ENCODE data around the gene SIGLEC1. TPM values are rescaled to one million over a fixed set of nuclear protein-coding genes. Genes with fewer than 3 reads are reported as not detected.

SIGLEC1 gene
- polyA plus RNA-seq, 12 donors, result 2.9 to 5.6 (median 4.0) TPM; not detected in 1

- no peak for DNase-seq
These were observed 11.1 kb downstream of the SIGLEC1 start for GRCh38 chr20:3701061-3701998.

- no peak for DNase-seq
These were observed 13.4 kb downstream of the SIGLEC1 start for GRCh38 chr20:3699037-3699436.

GRCh38 chr20:3698591-3699001, 13.8 kb downstream of the SIGLEC1 start:
- DNase-seq, result no peak

DNA sequence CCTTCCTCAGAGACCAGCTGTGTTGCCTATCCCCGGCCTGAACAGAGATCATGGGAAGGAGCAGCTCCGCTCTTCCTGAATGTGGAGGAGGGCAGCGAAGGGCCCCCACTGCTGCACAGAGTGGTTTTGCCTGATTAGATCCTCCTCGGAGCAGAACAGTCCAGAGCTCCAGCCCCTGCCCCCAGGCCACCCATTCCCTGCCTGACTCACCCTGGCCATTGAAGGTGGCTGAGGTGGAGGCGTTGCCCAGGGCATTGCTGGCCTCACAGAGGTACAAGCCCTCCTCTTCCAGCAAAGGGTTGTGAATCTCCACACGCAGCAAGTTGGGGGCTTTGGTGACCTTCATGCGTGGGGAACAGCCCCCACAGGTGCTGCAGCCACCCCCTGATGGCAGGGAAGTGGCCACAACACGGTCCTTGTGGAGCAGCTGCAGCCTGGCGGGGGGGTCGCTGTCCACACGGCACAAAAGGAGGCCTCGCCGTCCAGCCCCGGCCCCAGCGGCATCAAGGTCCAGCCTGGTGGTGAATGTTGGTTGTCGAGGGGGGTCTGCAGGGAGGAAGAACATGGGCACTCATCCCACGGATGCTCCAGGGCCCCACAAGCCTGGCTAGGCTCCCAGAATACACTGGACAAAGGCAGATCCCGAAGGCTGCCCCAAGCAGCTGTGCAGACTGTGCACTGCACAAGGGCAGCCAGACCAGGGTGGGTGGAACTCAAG, 14.7 kb downstream of the SIGLEC1 start:
- no peak for DNase-seq

DNA sequence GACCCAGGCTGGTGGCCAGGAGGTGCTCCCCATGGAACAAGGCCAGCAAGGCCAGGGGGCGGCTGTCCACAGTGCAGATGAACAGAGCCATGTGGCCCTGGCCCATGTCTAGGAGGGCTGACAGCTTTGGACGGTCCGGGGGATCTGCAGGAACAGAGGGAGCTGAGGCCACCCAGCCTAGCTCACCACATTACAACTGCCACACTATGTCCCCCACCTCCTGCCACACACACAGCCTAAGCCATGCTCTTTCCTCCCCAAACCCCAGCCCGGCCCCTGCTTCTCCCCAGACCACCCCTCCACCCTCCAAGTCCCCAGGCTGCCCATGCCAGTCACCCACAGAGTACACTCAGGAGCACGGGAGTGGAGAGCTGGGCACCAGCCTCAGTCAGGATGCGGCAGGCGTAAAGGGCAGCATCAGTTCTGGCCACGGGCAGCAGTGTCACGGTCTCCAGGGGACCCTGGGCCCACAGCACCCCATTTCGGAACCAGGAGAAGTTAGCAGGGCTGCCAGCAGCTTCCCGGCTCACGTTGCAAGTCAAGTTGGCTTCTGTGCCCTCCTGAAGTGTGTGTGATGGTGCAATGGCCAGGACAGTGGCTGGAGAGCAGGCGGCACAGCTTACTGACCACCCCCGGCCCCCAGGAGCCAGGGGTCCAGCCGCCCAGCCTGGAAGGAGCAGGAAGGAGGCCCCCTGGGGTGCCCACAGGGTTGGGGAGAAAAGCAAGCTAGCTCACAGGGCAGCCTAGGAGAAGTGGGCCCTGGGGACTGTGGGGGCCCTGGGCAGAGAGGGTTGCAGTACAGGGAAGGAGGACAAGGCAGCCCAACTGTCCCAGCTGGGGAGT, 15.4 kb downstream of the SIGLEC1 start:
- DNase-seq, result no peak

DNA sequence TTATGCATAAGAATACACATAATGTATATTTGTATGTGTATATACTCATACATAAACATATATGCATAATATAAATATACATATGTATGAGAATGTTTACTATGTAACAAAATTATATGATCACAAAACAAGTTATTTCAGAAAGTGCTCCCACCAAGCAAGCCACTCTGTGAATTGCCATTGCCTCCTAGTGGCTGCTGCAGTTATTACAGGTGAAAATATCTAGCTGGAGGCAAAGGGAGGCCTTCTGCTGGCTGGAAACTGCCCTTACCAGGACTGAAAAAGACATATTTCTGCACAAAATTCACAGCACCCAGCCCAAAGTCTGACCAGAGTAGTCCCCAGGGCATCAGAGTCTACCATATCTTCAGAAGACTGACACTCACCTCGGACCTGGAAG, 16.2 kb downstream of the SIGLEC1 start:
- no peak for DNase-seq

GRCh38 chr20:3694864-3695263, 17.5 kb downstream of the SIGLEC1 start:
- DNase-seq, result no peak

GRCh38 chr20:3693376-3693775, 19.0 kb downstream of the SIGLEC1 start:
- DNase-seq, result no peak

GRCh38 chr20:3692706-3693294, 19.6 kb downstream of the SIGLEC1 start:
- no peak for DNase-seq

- DNase-seq, result no peak
These were observed 20.5 kb downstream of the SIGLEC1 start for GRCh38 chr20:3691897-3692296.

DNA sequence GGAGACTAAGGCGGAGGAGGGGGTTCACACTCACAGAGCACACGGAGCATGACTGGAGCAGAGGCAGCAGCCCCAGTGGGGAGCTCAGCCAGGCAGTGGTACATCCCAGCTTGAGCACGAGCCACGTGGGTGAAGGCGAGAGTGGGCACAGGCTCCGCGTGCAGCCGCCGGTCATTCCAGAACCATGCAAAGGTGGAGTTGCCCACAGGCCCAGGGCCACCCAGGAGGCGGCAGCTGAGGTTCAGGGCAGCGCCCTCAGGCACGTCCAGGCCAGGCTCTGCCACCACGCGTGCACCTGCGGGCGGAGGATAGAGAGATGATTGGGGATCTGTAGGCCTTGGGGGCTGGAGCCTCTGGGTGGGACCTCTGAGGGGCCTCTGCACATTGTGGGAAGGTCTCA, 21.1 kb downstream of the SIGLEC1 start:
- DNase-seq, result no peak

DNA sequence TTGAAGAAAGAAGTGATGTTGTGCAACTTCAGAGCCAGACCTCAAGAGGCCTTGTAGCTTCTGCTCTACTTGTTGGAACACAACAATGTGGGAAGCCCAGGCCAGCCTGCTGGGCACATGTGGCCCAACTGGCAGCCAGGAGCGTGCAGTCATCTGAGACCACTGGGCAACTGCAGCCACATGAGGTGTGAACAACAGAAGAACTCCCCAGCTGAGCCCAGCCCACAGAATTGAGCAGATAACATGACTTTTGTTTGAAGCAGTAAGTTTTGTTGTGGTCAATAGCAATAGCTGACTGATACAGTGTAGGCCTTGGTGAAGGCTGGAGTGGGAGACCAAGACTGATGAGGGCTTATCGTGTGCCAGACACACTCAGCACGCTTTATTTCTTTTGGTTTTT, 22.0 kb downstream of the SIGLEC1 start:
- DNase-seq, result no peak

DNA sequence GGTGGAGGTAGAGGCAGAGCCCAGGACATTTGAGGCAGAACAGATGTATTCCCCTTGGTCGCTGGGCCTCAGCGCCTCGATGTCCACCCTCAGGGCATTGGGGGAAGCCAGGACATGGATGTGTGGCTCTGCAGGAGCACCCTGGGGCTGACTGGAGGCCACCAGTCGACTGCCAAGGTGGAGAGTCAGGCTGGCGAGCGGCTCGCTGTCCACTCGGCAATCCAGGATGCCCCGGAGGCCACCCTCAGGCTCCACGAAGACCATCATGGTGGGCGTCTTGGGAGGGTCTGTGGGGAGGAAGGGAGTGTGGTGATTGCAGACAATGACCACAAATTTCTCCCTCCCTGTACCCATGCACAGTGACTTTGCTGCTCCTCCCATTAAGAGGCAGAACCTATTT, 22.4 kb downstream of the SIGLEC1 start:
- DNase-seq, result no peak

GRCh38 chr20:3687655-3688054, 24.7 kb downstream of the SIGLEC1 start:
- DNase-seq, result peak; percentile 71

- DNase-seq, result peak; percentile 95
These were observed 25.5 kb downstream of the SIGLEC1 start for GRCh38 chr20:3686867-3687321.

DNA sequence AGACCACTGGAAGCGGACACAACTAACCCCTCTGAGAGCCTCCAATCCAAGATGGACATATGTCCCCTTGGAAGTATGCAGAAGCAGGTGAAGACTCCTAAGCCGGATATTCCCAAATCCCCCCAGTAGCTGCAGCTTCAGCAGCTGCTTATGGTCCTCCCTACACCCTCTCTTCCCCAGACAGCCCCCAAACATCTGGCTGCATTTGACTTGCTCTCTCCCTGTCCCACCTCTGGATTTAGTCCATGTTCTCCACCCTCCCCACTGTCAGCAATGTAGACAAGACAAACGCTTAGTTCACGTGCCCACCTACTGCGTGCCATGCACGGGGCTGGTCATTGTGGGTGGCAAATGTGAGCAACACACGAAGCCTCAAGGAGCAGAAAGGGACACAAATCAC, 26.0 kb downstream of the SIGLEC1 start:
- DNase-seq, result no peak

DNA sequence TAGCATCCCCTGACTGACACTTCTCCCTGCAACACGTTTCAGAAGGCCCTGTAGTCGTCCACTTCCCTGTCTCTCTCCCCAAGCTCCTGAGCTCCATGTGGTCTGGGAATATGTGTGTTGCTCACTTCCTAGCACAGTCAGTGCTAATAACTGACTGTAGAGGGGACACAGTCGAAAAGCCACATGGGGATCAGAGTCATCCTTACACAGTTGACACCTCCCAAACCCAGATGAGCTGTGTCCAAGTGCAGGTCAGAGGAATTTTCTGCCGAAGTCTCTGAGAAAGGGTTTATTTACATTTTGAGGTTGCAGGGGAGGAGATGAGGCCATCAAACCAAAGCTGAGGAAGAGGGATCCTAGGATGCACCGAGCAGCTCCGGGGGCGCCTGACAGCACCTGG, 27.1 kb downstream of the SIGLEC1 start:
- DNase-seq, result no peak

GRCh38 chr20:3681931-3682781, 30.2 kb downstream of the SIGLEC1 start, which contains the start of gene ADAM33:
Gene ADAM33 (minus strand): TSS chr20:3682010. CDS start chr20:3682004, 6 bp downstream.
- DNase-seq, result no peak

- DNase-seq, result no peak
These were observed 31.0 kb downstream of the SIGLEC1 start for GRCh38 chr20:3681352-3681930.
